SKM-1 treated with dmso at 0.1 percent for 144 hours (cell line): ENCODE results near the gene ALDH3A1.
"Not testable (repeated sequence)": the region's sequence is repeated elsewhere in the genome, so short reads cannot be mapped to it uniquely, and the experiment has no call there.

Experiments
- DNase-seq: peaks from one replicate; lab custom pipeline; 2025; ENCODE audit not compliant: unreplicated experiment; lab: John Stamatoyannopoulos, UW

Gene ALDH3A1

GRCh38 chr17:19747829-19748806, at the start of gene ALDH3A1:
ALDH3A1 (minus strand) TSS chr17:19748298; CDS start chr17:19745129, 3,169 bp downstream.
- no peak for DNase-seq

DNA sequence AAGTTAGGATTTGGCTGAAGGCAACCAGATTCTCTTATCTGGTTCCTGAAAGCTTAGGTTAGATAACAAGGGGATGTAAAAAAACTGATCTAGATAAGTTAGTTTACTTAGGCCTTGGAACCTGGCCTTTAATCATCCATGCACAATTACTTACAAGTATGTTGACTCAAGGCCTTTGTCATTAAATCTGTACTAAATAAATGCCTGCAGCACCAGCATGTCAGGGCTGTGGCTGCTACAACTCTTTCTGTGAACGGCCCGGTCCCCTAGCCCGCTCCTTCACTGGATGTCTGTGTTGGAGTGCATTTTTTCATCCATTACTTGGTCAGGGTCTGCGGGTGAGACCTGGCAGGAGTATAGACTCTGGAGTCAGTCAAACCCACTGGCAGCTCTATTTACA, 48.4 kb upstream of the ALDH3A1 start:
- no peak for DNase-seq

DNA sequence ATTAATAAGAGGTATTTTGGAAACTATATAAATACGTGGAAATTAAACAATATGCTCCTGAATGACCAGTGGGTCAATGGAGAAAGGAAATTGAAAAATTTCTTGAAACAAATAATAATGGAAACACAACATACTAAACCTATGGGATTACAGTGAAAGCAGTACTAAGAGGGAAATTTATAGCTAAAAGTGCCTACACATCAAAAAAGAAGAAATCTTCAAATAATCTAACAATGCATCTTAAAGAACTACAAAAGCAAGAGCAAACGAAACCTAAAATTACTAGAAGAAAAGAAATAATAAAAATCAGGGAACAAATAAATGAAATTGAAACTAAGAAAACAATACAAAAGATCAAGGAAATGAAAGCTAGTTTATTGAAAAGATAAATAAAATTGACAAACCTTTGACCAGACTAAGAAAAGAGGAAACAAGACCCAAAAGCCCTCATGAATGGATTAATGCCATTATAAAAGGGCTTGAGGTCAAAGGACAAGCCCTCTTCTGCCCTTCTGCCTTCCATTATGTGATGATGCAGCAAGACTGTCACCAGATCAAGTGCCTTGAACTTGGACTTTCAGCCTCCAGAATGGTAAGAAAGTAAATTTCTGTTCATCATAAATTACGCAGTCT, 43.9 kb upstream of the ALDH3A1 start:
- no peak for DNase-seq

DNA sequence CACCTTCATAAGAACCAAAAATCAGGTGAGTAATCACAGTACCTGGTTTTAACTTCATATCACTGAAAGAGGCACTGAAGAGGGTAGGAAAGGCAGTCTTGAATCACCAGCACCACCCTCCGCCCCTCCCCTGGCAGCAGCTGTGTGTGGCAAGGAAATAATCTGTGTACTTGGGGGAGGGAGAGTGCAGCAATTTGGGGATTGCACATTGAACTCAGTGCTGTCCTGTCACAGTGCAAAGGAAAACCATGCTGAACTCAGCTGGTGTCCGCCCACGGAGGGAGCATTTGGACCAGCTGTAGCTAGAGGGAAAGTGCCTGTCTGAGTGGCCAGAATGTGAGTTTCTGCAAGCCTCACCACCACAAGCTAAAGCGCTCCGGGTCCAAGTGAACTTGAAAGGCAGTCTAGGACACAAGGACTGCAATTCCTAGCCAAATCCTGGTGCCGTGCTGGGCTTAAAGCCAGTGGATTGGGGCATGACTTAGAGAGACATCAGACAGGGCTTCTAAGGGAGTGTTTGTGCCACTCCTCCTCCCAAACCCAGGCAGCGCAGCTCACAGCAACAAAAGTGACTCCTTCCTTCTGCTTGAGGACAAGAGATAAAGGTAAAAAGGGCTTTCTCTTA, 39.7 kb upstream of the ALDH3A1 start:
- no peak for DNase-seq

DNA sequence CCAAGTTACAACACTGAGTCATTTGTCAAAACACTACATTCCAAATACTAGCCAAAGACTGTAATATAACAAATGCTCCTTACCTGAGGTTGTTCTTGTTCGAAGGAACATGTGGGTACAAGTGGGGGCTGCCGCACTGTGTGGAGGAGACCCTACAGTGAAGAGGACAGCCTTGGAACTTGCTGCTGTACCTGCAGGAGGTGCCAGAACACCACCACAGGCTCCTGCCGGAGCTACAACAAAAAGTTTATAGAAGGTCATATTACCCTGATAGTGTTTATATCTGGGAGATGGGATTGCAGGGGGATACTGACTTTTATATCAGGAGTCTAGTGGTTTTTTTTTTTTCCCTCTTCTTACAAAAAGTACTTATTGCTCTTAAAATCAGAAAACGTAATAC, 37.8 kb upstream of the ALDH3A1 start:
- no peak for DNase-seq

DNA sequence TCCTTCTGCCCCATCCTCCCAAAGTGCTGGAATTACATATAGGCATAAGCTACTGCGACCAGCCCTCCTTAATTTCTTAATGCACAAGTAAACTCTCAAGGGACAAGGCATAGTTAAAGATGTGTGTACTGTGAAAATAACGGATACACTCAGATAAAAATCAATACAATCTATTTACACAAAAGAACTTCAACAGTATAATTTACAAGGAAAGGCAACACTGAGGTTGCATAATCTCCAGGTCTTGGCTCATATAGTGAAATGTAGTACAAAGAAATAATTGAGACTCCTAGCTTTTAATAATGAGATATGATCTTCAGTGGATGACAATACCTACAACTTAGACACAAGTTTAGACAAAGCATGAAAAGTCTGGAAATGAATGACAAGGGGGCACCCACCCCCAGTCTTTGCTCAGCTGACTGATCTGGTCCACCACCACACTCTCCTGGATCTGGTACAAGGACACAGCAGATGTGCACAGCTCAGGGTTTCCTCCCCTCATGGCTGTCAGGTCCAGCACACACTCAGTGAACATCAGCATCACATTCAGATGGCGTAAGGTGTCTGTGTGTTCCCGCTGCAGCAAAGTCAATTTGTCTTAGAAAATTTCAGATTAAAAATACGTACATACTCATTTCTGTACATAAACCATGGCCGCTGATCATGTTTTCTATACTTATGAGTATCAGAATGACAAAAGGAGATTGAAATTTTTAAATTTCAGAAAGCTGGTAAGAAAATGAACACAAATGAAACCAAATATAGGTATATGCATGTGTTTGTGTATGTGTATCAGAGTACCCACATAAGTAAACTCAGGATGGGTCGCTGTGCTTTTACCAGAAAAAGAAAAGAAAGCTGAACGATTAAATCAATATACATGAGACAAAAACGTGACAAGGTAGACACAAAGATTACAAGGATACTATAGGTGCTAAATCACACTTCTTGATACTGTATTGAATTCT, 33.7 kb upstream of the ALDH3A1 start:
- no peak for DNase-seq

- DNase-seq: no peak
These were observed 32.7 kb upstream of the ALDH3A1 start for GRCh38 chr17:19780846-19781245.

- DNase-seq: no peak
These were observed 25.4 kb upstream of the ALDH3A1 start for GRCh38 chr17:19773534-19773933.

GRCh38 chr17:19771971-19772630, 24.0 kb upstream of the ALDH3A1 start:
- DNase-seq: no peak

- no peak for DNase-seq
These were observed 23.1 kb upstream of the ALDH3A1 start for GRCh38 chr17:19770985-19771735.

DNA sequence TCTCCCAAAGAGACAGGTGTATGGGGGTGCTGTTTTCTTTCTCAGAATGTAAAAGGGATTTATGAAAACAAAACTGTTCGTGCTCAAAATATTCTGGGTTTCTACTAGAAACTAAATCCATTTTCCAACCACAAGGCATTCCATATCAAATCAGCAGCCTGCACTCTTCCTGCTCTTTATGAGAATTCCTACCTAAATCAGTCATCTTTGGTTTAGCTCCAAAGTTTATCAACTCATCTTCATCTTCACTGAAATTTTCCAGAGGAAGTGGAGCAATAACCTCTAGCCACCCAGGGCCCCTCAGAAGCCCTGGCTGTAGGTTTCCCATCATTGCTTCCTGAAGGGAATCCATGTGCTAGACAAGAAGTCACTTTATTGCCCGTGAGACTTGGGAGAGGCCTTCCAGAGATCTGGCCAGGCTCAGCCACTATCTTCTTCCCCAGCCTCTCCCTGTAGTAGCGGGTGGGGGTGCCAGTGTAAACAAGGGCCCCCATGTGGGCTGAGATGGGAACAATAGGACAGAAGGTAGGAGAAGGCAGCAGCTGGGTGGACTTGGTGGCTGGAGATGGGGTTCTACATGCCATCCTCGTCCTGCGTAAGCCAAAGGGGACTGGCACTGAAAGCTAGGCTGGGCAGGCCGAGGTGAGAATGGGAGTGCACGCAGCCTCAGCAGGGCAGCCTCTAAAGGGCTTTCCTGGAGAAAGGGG, 22.0 kb upstream of the ALDH3A1 start:
- DNase-seq: no peak

- DNase-seq: no peak
These were observed 20.1 kb upstream of the ALDH3A1 start for GRCh38 chr17:19768046-19768782.

DNA sequence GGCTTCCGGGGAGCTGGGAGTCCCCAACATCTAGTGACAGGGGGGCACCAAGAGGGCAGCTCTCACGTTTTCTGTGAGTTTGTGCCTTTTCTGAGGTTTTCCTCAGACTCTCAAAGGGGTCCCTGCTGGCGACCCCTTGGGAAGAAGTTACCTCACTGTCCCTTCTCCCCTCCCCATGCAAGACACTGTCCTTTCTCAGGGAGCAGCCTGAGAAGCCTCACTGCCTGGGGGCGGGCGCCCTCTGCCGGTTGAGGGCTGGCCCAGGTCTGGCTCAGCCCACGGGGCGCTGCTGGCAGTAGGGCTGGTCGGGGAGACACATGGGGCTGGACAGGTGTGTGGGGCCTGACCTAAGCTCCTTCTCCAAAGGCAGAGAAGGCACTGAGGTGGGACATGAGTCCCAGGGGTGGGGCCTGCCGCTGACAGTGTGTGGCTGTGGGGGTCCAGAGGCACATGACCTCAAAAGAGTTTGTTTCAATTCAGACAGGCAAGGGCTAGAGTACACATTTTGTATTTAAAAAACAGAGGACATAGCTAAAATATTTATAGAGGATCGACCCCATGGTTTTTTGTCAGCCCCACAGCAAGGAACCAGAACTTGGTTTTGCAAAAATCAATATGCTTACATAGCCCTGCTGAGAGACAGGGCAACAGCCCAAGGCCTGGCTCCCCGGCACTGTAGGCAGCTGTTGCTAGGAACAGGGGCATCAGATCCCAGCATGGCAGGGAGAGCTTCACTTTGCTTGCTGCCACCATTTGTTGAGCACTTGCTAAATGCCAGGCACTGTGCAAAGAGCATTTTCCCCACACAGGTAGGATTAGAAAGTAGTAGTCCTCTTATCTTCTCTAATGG, 18.5 kb upstream of the ALDH3A1 start:
- peak; percentile 56 for DNase-seq

DNA sequence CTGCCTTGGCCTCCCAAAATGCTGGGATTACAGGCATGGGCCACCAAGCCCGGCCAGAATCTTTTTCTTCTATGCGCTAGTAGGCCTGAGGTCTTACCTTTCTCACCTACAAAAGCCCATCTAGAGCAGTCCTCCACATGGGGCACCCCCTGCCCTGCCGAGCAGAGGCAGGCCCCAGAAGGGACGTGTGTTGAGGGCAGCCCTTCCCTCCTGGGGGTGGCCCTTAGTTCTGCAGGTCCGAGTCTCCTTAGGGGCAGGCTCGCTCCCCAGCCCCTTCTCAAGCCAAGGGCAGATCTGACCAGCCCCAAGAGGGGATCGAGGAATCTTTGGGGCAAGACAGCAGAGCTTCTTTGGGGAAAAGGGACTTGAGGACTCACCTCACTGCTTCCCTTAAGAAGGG, 17.9 kb upstream of the ALDH3A1 start:
- no peak for DNase-seq

GRCh38 chr17:19763991-19764390, 15.9 kb upstream of the ALDH3A1 start:
- not testable (repeated sequence) for DNase-seq

- no peak for DNase-seq
These were observed 15.3 kb upstream of the ALDH3A1 start for GRCh38 chr17:19763416-19763815.

GRCh38 chr17:19762515-19762961, 14.4 kb upstream of the ALDH3A1 start:
- DNase-seq: peak; percentile 44
